KOPT-K1 (cell line): ENCODE measurements around the gene SLC25A47.
"Not testable (repeated sequence)": the region's sequence is repeated elsewhere in the genome, so short reads cannot be mapped to it uniquely, and the experiment has no call there.

Experiments
- H3K27ac ChIP-seq: fragments of 200-600 bp; sonication (generic); 2 replicates; pipeline ENCODE4 v1.5.1; 2016; ENCODE audit warnings: antibody characterized with exemption, mild to moderate bottlenecking, low read depth, low read length; ENCODE audit not compliant: poor library complexity, severe bottlenecking
- H3K36me3 ChIP-seq: fragments of 200-600 bp; sonication (generic); 2 replicates; pipeline ENCODE4 v1.5.1; 2017; ENCODE audit warnings: antibody characterized with exemption, mild to moderate bottlenecking, low read length, moderate library complexity; ENCODE audit not compliant: insufficient read depth
- H3K9me3 ChIP-seq: fragments of 200-600 bp; sonication (generic); 2 replicates; pipeline ENCODE4 v1.5.1; 2017; ENCODE audit warnings: antibody characterized with exemption, low read length, mild to moderate bottlenecking; ENCODE audit not compliant: insufficient read depth, poor library complexity, severe bottlenecking

Gene SLC25A47, protein sequence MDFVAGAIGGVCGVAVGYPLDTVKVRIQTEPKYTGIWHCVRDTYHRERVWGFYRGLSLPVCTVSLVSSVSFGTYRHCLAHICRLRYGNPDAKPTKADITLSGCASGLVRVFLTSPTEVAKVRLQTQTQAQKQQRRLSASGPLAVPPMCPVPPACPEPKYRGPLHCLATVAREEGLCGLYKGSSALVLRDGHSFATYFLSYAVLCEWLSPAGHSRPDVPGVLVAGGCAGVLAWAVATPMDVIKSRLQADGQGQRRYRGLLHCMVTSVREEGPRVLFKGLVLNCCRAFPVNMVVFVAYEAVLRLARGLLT

DNA sequence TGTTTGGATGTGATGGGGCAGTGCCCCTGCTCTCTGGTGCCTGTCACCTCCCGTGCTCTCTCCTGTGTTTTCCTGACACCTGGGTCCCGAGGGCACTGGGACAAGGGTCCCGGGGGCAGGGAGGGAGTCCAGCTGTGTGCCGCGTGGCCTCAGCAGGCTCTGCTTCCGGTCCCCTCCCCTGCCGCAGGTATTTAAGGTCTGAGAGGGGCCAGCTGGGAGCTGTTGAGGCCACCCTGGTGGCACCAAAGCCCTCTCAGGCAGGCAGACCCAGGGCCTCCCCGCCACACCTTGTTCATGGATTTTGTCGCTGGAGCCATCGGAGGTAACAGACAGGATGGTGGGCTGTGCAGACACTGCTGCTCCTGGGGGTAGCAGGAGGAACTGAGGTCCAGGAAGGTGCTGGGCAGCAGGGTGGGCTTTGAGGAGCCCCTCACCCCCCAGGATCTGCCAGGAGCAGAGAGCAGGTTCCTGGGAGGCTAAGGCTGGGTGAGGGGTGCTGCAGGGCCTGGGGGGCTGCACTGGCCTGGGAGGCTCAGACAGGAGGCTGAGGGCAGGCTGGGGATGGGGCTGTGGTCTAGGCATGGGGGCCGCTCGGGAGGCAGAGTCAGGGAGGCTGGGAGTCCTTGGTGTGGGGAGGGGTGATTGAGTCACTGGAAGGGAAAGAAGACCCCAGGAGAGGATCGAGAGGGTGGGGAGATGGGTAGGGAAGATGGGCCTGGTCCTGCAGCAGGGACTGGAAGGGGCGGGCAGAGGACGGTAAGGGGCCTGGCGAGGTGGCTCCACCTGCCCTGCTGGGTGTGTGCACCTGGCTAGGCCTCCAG, at the start of gene SLC25A47:
Gene SLC25A47 (plus strand): TSS at position 219 of the 821 bp plus-strand sequence. CDS start 76 bp downstream, at position 295.
- H3K9me3 ChIP-seq, result no peaks in the 10 kb centered on the region
- H3K27ac ChIP-seq, result no peak within 1 kb of the TSS
- no peaks in the 10 kb centered on the region for H3K36me3 ChIP-seq

DNA sequence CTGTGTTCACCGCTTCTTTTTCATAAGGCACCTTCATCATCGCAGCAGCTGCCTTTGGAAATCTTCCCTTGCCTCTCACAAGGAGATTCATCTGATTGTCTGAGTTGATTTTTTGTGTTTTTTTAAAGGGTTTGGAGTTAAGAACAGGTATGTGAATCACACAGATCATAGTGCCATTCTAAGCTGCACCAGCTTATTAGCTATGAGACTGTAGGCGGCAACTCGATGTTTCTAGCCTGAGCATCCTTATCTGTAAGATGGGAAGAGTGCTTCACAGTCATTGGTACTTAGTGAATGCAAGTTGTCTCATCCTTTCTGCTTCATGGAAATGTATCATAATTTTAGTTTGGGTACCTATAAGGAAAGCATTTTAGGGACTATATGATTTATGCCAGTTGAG, 48.9 kb upstream of the SLC25A47 start:
- Histone ChIP-seq H3K9me3 (no peaks in the 10 kb centered on the region), H3K27ac (no peak overlapping the region), H3K36me3 (peaks cover 82% of the 10 kb centered on the region)

DNA sequence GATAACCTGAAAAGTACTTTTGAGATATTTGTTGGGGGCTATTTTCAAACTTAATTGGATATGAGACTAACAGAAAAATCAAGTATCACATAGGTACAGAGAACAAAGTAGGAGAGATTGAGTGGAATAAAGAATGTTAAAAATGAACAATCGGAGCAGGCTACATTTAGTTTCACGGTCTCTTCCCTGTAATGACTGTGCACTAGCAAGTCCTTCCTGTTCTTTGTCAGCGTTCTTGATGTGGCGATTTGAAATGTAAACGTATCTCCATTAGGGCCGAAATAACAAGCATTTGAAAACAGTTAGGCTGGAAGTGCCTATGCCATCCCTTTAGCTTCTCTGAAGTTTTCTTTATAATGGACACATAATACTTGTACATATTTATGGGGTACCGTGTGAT, 47.9 kb upstream of the SLC25A47 start:
- H3K36me3 ChIP-seq, result peaks cover 86% of the 10 kb centered on the region
- no peak overlapping the region for H3K27ac ChIP-seq
- H3K9me3 ChIP-seq, result no peaks in the 10 kb centered on the region

DNA sequence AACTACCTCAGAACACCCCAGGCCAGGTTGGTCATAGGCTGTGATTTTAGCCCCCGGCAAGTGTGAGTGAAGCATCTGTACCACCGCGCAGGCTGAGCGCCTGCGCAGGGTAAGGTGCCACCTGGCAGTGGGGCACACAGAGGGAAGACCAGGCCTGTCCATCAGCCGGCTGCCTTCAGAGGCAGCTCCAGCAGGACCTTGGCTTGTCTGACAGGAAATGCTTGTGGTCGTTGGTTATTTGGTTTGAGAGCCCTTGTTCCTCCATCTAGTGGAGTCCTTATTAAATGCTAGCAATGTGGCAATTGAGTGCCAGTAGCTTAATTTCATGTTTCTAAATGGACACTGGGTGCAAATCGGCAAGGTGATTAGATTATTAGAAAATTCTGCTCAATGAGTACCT, 44.4 kb upstream of the SLC25A47 start:
- H3K36me3 ChIP-seq, result peaks cover 96% of the 10 kb centered on the region
- no peak overlapping the region for H3K27ac ChIP-seq
- H3K9me3 ChIP-seq, result no peaks in the 10 kb centered on the region

DNA sequence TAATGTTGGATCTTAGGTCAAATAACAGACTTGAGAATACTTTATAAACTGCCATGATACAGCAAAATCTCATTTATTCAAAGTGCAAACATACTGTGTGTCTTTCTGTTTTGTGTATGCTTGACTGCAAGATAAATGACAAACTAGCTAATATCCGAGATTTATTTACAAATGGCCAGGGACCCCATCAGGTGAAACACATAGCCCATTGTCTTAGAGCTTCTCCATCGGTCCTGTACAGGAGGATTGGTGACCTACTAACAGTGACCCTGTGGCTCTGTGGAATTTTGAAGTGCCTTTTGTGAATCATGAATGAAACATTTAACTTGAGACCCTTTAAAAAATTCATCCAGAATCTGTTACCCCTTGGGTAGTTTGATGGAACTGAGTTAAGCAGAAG, 44.0 kb upstream of the SLC25A47 start:
- H3K27ac ChIP-seq, result no peak overlapping the region
- H3K9me3 ChIP-seq, result no peaks in the 10 kb centered on the region
- H3K36me3 ChIP-seq, result peaks cover 92% of the 10 kb centered on the region

DNA sequence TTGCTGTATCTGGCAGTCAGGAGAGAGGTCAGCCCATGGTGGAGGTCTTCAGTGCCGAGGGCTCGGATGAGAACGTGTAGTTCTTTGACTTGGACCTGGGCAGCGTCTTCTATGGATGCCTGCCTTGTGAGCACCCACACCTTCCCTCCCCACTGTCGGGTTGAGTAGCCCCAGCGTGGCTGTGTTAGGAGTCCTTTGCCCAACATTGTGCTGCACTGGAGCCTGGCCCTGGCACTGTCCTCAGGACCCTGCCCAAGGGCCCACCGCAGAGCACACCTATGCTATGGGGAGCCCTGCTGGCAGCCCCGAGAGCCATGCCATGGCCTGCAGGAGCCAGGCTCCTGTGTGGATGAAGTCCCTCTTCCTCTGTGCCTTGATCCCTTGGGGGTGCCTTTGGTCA, 43.6 kb upstream of the SLC25A47 start:
- Histone ChIP-seq H3K36me3 (peaks cover 87% of the 10 kb centered on the region), H3K9me3 (no peaks in the 10 kb centered on the region), H3K27ac (no peak overlapping the region)

DNA sequence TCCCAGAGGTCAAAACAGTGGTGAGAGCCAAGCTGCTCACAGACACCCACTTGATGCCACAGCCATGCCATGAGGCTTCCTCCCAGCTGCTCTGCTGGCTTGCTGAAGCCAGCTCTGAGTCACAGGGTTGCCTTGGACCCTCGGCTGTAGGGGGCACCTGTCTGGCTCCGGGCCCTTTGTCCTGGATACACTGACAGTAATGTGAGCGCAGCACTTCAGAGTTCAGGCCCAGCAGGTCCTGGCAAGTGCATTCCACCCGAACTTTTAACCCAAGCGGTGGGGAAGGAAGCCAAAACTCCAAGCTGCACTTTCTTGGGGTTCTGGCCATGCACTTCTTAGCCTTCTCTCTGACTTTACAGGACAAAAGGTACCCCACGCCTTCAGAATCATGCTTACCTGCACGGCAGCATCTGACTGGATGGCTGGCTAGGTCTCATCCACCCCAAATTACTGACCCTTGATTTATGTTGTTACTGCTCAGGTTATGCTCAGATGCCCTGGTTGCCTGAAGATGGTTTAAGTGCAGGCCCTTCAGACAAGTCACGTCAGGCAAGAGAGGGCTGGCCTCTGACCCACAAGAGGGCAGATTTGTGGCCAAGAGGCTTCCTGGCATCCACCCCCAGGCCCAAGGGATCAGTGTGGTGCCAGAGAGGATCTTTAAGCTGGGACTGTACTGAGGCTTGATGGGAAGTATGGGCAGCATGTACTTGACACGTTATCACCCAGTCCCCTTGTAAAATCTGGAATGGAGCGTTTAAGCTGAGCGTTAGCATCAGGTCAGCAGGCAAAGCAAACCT, 41.7 kb upstream of the SLC25A47 start:
- H3K9me3 ChIP-seq, result no peaks in the 10 kb centered on the region
- H3K27ac ChIP-seq, result no peak overlapping the region
- peaks cover 68% of the 10 kb centered on the region for H3K36me3 ChIP-seq

DNA sequence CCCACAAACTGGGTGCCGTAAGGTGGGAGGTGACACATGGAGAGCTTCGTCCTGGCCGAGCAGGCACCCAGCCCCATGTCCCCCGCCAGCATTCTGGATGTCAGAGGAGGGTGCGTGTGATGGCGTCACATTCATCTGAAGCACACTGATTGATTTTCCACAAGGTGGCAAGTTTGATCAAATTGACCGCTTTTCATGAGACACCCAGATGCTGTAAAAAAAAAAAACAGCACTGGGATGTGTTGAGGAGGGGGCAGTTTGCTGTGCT, 41.1 kb upstream of the SLC25A47 start:
- no peak overlapping the region for H3K27ac ChIP-seq
- H3K36me3 ChIP-seq, result peaks cover 63% of the 10 kb centered on the region
- no peaks in the 10 kb centered on the region for H3K9me3 ChIP-seq

DNA sequence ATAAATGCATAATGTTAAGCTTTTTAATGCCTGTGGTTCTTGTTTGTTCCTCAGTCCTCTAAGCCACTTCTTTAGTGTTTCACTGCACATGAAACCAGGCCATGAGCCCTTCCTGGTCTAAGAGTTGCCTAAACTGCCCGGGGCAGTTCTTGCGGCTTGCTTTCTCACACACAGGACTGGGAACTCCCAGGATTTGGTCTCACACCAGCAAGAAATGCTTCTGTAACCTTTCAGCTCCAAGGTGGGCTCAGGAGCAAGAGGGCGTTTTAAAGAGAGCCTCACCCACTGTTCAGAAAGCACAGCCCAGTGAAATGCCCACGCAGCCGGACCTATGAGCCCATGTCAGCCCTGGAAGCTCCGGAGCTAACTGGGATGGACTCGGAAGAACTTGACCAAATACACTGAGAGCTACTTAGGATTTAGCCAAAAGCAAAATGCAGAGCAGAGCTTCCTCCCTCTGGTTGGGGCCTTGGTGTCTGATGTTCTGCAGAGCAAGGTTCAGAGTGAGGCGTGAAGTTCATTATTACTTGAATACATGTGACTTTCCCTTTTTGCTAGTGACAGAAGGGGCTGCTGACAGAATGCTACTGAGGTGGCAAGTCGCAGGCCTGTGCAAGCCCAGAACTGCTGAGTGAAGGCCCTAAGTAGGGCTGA, 40.2 kb upstream of the SLC25A47 start:
- Histone ChIP-seq H3K9me3 (no peaks in the 10 kb centered on the region), H3K36me3 (peaks cover 54% of the 10 kb centered on the region), H3K27ac (no peak overlapping the region)

DNA sequence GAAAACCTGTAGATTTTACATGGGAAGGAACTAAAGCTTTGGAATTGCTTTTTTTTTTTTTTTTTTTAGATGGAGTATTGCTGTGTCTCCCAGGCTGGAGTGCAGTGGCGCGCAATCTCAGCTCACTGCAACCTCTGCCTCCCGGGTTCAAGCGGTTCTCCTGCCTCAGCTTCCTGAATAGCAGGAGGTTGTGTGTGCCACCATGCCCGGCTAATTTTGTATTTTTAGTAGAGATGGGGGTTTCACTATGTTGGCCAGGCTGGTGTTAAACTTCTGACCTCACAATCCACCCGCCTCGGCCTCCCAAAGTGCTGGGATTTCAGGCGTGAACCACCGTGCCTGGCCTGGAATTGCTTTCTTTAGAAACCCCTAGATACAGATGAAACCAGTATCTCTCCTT, 39.7 kb upstream of the SLC25A47 start:
- not testable (repeated sequence) for H3K9me3 ChIP-seq, H3K27ac ChIP-seq
- H3K36me3 ChIP-seq, result peaks cover 49% of the 10 kb centered on the region

DNA sequence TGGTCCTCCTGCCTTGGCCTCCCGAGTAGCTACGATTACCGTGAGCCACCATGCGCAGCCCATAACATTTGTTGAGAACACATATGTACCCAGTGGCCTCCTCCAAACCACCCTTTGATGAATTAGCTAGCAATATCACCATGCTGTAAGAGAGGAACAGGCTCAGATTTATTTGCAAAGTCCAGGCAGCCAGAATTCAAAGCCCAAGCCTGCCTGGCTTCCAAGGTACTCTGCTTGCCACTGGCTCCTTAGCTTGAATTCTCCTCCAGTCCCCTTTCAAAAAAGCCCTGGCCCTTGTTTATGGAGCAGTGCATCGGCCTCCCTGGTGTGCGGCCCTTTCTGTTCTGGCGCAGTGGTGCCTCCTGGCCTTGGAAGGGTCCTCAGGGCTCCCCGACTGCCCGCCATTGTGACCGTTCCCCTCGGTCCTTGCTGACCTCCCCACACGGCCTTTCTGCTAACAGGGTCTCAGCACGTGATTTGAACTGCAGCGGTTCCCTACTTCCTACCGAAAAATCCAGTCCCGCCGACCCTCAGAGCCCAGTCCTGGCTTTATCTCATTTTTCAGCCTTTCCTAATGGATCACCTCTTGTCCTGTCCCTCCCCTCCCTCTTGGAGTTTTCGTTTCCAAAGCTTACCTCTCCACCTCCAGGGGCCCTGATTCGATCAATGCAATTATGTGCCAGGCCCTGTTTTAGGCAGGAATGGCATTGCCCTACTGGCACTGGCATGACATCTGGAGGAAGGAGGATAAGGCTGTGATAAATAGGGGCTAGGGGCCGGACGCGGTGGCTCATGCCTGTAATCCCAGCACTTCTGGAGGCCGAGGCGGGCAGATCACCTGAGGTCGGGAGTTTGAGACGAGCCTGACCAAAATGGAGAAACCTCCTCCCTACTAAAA, 38.9 kb upstream of the SLC25A47 start:
- no peaks in the 10 kb centered on the region for H3K9me3 ChIP-seq
- no peak overlapping the region for H3K27ac ChIP-seq
- H3K36me3 ChIP-seq, result peaks cover 48% of the 10 kb centered on the region

DNA sequence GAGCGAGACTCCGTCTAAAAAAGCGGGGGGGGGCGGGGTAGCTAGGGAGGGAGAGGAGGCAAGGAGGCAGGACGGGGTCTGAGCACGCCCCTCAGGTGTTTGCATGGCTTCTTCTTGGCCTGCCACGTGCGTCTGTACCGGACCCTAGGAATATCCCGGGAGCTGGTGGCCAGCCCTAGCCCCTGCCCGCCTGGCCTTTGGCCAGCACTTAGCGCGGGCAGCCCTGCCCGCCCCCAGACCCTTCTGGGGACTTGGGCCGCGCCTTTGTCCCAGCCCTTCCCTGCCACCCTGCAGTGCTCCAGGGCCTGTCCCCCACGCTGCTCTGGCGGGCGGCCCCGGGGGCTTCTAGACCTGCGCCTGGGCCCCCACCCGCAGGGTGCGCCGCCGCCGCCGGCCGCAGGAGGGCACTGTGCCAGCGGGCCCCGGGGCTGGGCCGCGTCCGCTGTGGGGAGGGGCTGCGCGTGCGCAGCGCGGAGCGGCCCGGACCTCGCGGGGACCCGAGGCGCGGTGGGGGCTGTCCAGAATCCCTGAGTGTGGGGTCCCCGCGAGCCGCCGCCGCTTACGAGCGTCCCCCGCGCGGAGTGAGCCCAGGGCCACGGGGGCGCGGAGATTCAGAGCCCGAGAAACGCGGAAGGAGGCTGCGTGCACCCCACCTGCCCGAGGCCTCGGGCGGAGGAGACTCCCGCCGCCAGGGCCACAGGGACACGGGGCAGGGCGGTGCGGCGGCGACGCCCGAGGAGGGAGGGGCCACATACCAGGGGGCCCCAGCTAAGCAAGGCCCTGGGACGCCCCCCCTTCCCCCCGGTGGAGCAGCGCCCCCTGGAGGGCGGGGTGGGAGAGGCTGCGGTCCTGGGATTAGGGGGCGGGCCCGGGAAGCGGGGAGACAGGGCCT, 37.9 kb upstream of the SLC25A47 start:
- H3K27ac ChIP-seq, result peak overlapping the region; percentile 75
- no peaks in the 10 kb centered on the region for H3K9me3 ChIP-seq
- H3K36me3 ChIP-seq, result peaks cover 46% of the 10 kb centered on the region

DNA sequence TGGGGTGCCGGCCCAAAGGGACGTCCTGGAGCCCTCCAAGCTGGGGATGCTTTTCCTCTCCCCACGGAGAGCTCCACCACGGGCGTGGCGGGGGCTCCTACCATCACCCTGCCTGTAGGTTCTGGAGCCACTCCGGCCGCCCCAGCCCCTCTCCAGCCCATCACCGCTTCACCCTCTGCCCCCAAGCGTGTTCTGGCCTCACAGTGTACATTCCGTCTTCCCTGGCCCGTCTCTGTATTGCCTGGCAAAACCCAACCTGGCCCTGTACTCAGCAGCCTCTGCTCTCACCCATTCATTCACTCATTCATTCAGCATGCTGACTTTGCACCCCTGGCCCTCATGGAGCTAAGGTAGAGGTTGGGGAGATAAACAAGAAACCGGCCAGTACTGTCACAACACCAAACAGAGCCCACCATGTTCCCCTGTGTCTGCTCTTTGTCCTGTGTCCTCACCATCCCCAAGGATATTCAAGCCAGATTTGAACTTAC, 37.2 kb upstream of the SLC25A47 start:
- peak overlapping the region; percentile 75 for H3K27ac ChIP-seq
- H3K9me3 ChIP-seq, result no peaks in the 10 kb centered on the region
- peaks cover 46% of the 10 kb centered on the region for H3K36me3 ChIP-seq
